Peyer's patch (tissue), 4 donors: ENCODE data around the gene BCAS1. TPM values are rescaled to one million over a fixed set of nuclear protein-coding genes. Genes with fewer than 3 reads are reported as not detected.

Experiments used
- DNase-seq, 3 donors: peaks; one replicate each; pipeline ENCODE4 v3.0.0-alpha.2; 2017 to 2019
- H3K27ac ChIP-seq, 4 donors: fragments of 200-600 bp; sonication (generic); one replicate each; pipeline ENCODE4 v1.5.1; 2016 to 2019
- H3K27me3 ChIP-seq, 2 donors: fragments of 200-600 bp; sonication (generic); one replicate each; pipeline ENCODE4 v1.5.1; 2019
- H3K36me3 ChIP-seq, 3 donors: fragments of 200-600 bp; sonication (generic); one replicate each; pipeline ENCODE4 v1.5.1; 2016 to 2019
- H3K4me1 ChIP-seq, 4 donors: fragments of 200-600 bp; sonication (generic); one replicate each; pipeline ENCODE4 v1.5.1; 2016 to 2019
- H3K4me3 ChIP-seq, 4 donors: fragments of 200-600 bp; sonication (generic); 1 replicate in 3 of 4; 2 replicates in 1 of 4; pipeline ENCODE4 v1.5.1; 2016 to 2019; ENCODE audit warnings: mild to moderate bottlenecking in 1 of 4
- H3K9me3 ChIP-seq, 4 donors: fragments of 200-600 bp; sonication (generic); one replicate each; pipeline ENCODE4 v1.5.1; 2016 to 2019; ENCODE audit warnings: mild to moderate bottlenecking in 1 of 4
- CTCF ChIP-seq, 6 experiments: fragments of 450-650 bp in 4 of 6; fragments of 200-600 bp in 2 of 6; sonication (generic) in 1 of 6; IDR thresholded peaks; one replicate each; pipeline ENCODE4 v1.5.1; 2017 to 2019; ENCODE audit warnings: antibody characterized with exemption in 6 of 6, mild to moderate bottlenecking in 3 of 6, moderate library complexity in 1 of 6
- POLR2A ChIP-seq, 2 donors: fragments of 450-650 bp; IDR thresholded peaks; one replicate each; pipeline ENCODE4 v1.5.1; 2017; ENCODE audit warnings: antibody characterized with exemption in 2 of 2, mild to moderate bottlenecking in 2 of 2, moderate library complexity in 2 of 2
- total RNA-seq, 4 donors: library from RNA; depleted of rRNA; stranded (reverse); fragments of >200 nt; gene quantifications; one replicate each; pipeline ENCODE4 v1.1.0, GENCODE V29; 2016

The BCAS1 gene
- total RNA-seq: 10 to 100 TPM; 21.5 to 58.1 (median 43.2) TPM

- Histone ChIP-seq H3K27ac (peak within 1 kb of the TSS in 2 of 4 donors; percentile 62 to 68), H3K4me1 (peaks cover 0 to 13% (median 0%) of the 10 kb centered on the region in 4 donors), H3K36me3 (no peaks in the 10 kb centered on the region), H3K9me3 (no peaks in the 10 kb centered on the region), H3K27me3 (no peaks in the 10 kb centered on the region), H3K4me3 (peak within 1 kb of the TSS in 2 of 4 donors; percentile 34 to 36)
- TF ChIP-seq CTCF (IDR thresholded peaks at IDR 0.05) (no peak), POLR2A (IDR thresholded peaks at IDR 0.05) (peak; percentile 30 to 37)
- peak in 2 of 3 donors; percentile 68 to 75 for DNase-seq
These were observed at the start of gene BCAS1 for GRCh38 chr20:54070187-54070987. Gene BCAS1, minus strand, starts transcription at chr20:54070594. Its CDS starts 11,876 bp downstream, at chr20:54058718.

GRCh38 chr20:54119744-54120143 is 49.4 kb upstream of the BCAS1 start:
- Histone ChIP-seq H3K4me3 (no peak overlapping the region), H3K27ac (no peak overlapping the region), H3K9me3 (no peaks in the 10 kb centered on the region), H3K4me1 (peaks cover 0 to 9% (median 0%) of the 10 kb centered on the region in 4 donors), H3K27me3 (no peaks in the 10 kb centered on the region), H3K36me3 (no peaks in the 10 kb centered on the region)
- no peak for TF ChIP-seq CTCF (IDR thresholded peaks at IDR 0.05)
- TF ChIP-seq POLR2A (IDR thresholded peaks at IDR 0.05): no peak
- DNase-seq: no peak

GRCh38 chr20:54118220-54119001 is 48.0 kb upstream of the BCAS1 start:
- no peaks in the 10 kb centered on the region for H3K27me3 ChIP-seq
- H3K4me3 ChIP-seq: no peak overlapping the region
- H3K36me3 ChIP-seq: no peaks in the 10 kb centered on the region
- H3K27ac ChIP-seq: no peak overlapping the region
- H3K9me3 ChIP-seq: no peaks in the 10 kb centered on the region
- DNase-seq: no peak
- H3K4me1 ChIP-seq: peaks cover 0 to 15% (median 0%) of the 10 kb centered on the region in 4 donors
- TF ChIP-seq POLR2A (IDR thresholded peaks at IDR 0.05) (no peak), CTCF (IDR thresholded peaks at IDR 0.05) (no peak)

- Histone ChIP-seq H3K27me3 (no peaks in the 10 kb centered on the region), H3K4me3 (no peak overlapping the region), H3K9me3 (no peaks in the 10 kb centered on the region), H3K36me3 (no peaks in the 10 kb centered on the region), H3K4me1 (peaks cover 0 to 15% (median 0%) of the 10 kb centered on the region in 4 donors), H3K27ac (no peak overlapping the region)
- DNase-seq: no peak
- no peak for TF ChIP-seq POLR2A (IDR thresholded peaks at IDR 0.05)
- no peak for TF ChIP-seq CTCF (IDR thresholded peaks at IDR 0.05)
These were observed 46.3 kb upstream of the BCAS1 start for GRCh38 chr20:54116550-54117235.

- Histone ChIP-seq H3K36me3 (no peaks in the 10 kb centered on the region), H3K27ac (no peak overlapping the region), H3K4me1 (peaks cover 0 to 15% (median 0%) of the 10 kb centered on the region in 4 donors), H3K27me3 (no peaks in the 10 kb centered on the region), H3K4me3 (no peak overlapping the region), H3K9me3 (no peaks in the 10 kb centered on the region)
- no peak for TF ChIP-seq CTCF (IDR thresholded peaks at IDR 0.05)
- TF ChIP-seq POLR2A (IDR thresholded peaks at IDR 0.05): no peak
- DNase-seq: no peak
These were observed 44.9 kb upstream of the BCAS1 start for GRCh38 chr20:54115172-54115854.
